PFSK-1 (cell line): ENCODE results near the gene GSE1.
A peak's percentile ranks its signal among the peaks of the same experiment; 100 is the strongest.

Experiments used
- FOXP2 ChIP-seq: optimal IDR thresholded peaks from 2 replicates; pipeline ENCODE3; 2011; ENCODE audit warnings: borderline replicate concordance, control low read depth, inconsistent platforms; ENCODE audit not compliant: insufficient read depth; ENCODE audit errors: extremely low read length, extremely low read depth
- POLR2AphosphoS5 ChIP-seq: IDR thresholded peaks from 2 replicates; pipeline ENCODE4 v1.6.1; 2012; ENCODE audit warnings: low read depth, mild to moderate bottlenecking, control low read depth, low read length, moderate library complexity
- REST ChIP-seq, 2 experiments: IDR thresholded peaks; 2 replicates each; pipeline versions ENCODE4 v1.6.1 to v1.8.0; 2011 to 2012; ENCODE audit warnings: low read depth in 2 of 2, low read length in 2 of 2, control low read depth in 1 of 2, inconsistent platforms in 1 of 2, mild to moderate bottlenecking in 1 of 2, moderate library complexity in 1 of 2; ENCODE audit not compliant: insufficient read depth in 1 of 2
- SIN3A ChIP-seq: IDR thresholded peaks from 2 replicates; pipeline ENCODE4 v1.6.1; 2012; ENCODE audit warnings: mild to moderate bottlenecking, low read length, moderate library complexity, borderline replicate concordance; ENCODE audit not compliant: insufficient read depth
- TAF1 ChIP-seq: IDR thresholded peaks from 2 replicates; pipeline ENCODE4 v1.6.1; 2012; ENCODE audit warnings: low read length, control low read depth, borderline replicate concordance; ENCODE audit not compliant: insufficient read depth

Gene GSE1

GRCh38 chr16:85613604-85614337 is 649 bp downstream of the GSE1 start:
- TF ChIP-seq SIN3A (no peak), POLR2AphosphoS5 (peak; percentile 33; the same call in 1 of the 2 replicates)

DNA sequence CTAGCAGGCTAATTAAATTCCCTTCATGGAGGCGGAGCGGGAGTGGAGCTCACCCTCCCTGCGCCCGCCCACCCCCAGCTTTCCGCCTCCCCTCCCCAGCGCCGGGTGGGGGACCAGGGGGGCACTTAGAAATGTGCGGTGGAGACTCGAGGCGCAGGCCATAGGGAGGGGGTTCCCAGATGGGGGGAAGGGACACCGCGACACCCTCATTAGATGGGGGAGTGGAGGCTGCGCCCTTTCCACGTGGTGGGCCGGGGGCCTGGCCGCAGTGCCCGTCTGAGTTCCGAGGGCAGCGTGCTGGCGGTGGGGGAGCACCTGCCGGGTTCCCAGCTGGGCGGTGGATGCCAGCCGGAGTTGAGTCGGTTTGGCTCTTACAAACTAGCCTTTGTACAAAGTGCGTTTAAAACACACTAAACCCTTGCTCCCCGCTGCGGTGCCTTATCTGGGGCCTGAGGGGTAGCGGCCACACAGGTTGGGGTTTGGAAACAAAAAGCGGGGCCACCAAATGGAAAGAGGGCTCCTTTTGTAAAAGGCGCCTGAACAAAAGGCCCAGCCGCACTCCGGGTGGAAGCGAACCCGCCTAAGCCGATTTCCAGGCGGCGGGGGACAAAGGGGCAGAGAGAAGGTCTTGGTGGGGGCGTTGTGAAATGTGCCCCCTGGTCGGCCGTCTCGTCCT is 1.4 kb downstream of the GSE1 start:
- TF ChIP-seq REST (IDR thresholded peaks at IDR 0.05; ENCODE audit: insufficient read depth in 1 of 2, low read depth in 2 of 2, low read length in 2 of 2) (no peak), POLR2AphosphoS5 (no peak), SIN3A (no peak)

- no peak for TF ChIP-seq REST (IDR thresholded peaks at IDR 0.05; ENCODE audit: insufficient read depth in 1 of 2, low read depth in 2 of 2, low read length in 2 of 2)
- TF ChIP-seq FOXP2 = no peak
- no peak for TF ChIP-seq TAF1
- TF ChIP-seq SIN3A = 0 out of 2 replicates have a peak, but pooled peaks have one; percentile 43
Measured at GRCh38 chr16:85615014-85615851, 2.1 kb downstream of the GSE1 start.

- no peak for TF ChIP-seq SIN3A
- no peak for TF ChIP-seq FOXP2
- TF ChIP-seq TAF1 = no peak
- no peak for TF ChIP-seq REST (IDR thresholded peaks at IDR 0.05; ENCODE audit: insufficient read depth in 1 of 2, low read depth in 2 of 2, low read length in 2 of 2)
- no peak for TF ChIP-seq POLR2AphosphoS5
Measured at GRCh38 chr16:85615852-85616606, 2.9 kb downstream of the GSE1 start.

GRCh38 chr16:85616607-85617321 is 3.6 kb downstream of the GSE1 start:
- TF ChIP-seq TAF1 = no peak
- TF ChIP-seq FOXP2 = no peak
- no peak for TF ChIP-seq SIN3A
- TF ChIP-seq REST (IDR thresholded peaks at IDR 0.05; ENCODE audit: insufficient read depth in 1 of 2, low read depth in 2 of 2, low read length in 2 of 2) = no peak
- TF ChIP-seq POLR2AphosphoS5 = no peak
